SK-MEL-5 (cell line): ENCODE measurements around the gene RPS19BP1. TPM values are rescaled to one million over a fixed set of nuclear protein-coding genes. Genes with fewer than 3 reads are reported as not detected.

Experiments used
- DNase-seq: peaks from one replicate; pipeline ENCODE4 v3.0.0-alpha.2; 2016; ENCODE audit warnings: low read depth, low spot score
- in situ Hi-C: cut with HindIII; loops from 2 replicates; pipeline ENCODE4 v1.10.0; 2016; ENCODE audit warnings: low sequenced_read_pairs, high pct_unique_total_duplicates, low pct_unique_long_range_greater_than_20kb
- polyA plus RNA-seq, 2 experiments: library from polyadenylated mRNA; depleted of rRNA; stranded (reverse); fragments of >200 nt; gene quantifications; 2 replicates each; pipeline ENCODE4 v1.2.3, GENCODE V29; 2015
- total RNA-seq: library from RNA; depleted of rRNA; stranded (reverse); fragments of >200 nt; shearing (Covaris generic); gene quantifications from 2 replicates; pipeline ENCODE4 v1.2.3, GENCODE V29; 2014; rRNA removed

The RPS19BP1 gene
- 173 and 176 TPM in 2 replicates for total RNA-seq
- 196 and 243 TPM in 2 replicates for polyA plus RNA-seq (2015; cell fraction: cytosol; rRNA removed)
- polyA plus RNA-seq (2015; cell fraction: nucleus; rRNA removed) = 90.0 and 127 TPM in 2 replicates

DNA sequence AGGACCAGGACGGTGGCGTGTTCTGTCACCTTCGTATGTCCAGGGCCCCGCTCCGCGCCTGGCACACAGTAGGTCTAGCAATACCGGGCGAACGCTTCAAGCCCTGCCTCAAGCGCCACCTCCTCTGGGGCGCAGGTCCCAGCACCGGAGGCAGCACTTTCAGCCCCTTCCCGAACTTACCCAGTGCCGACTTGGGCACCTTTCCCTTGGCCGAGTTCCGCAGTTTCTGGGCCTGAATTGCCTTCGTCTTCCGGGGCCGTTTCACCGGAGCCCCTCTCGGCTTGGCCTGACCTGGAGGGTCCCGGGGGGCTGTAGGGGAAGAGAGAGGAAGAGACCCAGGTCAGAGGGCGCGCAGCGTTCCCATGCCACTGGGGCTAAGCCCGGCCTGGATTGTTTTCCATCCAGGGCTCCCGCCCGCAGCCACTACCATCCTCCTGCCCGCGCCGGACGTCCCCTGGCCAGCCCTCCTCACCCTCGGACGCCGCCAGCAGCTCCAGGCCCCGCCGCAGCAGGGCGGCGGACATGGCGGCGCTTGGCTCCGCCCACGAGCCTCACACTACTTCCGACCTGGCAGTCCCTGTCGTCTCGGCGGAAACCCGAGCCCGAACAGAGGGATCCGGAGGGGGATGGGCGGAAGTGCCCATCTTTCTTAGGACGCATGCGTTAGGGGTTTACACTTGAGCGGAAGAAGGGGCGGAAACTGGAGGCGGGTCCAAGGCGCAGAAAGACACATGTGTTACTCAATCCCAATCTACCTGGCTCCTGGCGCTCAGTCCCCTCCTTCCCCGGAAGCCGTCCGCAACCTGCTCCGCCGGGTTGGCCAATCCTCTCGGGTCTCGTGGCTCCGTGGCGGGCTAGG, at the start of gene RPS19BP1:
TSS of gene RPS19BP1 (minus strand) at position 534 of the 859 bp plus-strand sequence. CDS start at position 524, 10 bp downstream.
- DNase-seq = peak; percentile 100
- in situ Hi-C loops = no loop called here

DNA sequence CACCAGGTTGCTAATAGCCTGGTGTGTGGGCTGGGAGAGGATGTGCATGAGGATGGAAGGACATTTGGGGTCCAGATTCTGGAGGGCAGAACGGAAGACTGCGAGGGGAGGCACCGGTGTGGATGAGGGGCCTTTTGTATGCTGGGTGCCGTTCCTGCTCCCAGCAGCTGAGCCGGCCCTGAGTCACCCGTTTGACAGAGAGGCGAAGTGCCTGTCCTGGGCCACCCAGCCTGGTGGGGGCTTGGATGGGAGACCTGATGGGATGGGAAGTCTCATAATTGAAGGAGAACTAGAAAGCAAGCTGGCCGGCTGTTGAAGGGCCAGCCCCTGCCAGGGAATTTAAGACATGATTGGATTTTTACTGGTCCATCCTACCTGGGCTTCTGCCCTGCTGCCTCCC, 48.8 kb upstream of the RPS19BP1 start:
- in situ Hi-C loops = no loop called here

DNA sequence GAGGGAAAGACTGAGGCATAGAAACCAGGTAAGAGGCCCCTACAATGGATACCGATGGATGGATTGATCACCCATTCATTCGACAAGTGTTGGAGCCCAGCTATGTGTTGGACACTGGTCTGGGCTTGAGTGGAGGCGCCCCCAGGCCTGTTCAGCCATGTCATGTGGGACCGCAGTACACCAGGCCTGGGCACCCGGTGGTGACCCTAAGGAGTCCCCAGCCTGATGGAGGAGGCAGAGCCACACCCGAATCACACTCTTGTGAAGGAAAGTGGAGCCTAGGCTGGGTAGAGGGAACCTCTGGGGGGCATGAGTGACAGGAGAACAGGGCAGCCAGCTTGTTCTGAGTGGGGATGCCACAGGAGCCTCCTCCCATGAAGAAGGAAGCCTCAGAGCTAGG, 48.2 kb upstream of the RPS19BP1 start:
- in situ Hi-C loops = no loop called here
- DNase-seq = no peak

More for the DNA sequence above, 48.8 kb upstream of the RPS19BP1 start:
- DNase-seq = no peak

- no peak for DNase-seq
- in situ Hi-C loops = no loop called here
Measured at GRCh38 chr22:39580006-39580441, 47.5 kb upstream of the RPS19BP1 start.

DNA sequence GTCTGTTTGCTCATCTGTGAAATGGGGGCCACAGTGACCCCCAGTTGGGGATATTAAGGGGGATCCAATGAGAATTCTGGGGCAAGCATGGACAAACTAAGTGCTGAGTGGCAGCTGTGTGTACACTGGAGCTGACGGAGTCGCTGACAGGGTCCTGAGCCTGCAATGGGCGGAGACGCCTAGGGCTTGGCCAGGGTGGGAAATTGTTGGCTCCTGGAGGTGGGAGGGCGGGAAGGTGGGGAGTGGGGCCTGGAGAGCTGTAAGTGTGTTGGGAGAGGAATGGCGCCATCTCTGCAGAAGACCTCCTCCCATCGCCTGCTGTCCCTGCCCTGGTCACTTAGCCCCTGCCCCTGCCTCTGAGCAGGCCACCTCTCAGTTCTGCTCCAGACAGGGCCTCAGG, 45.4 kb upstream of the RPS19BP1 start:
- DNase-seq = no peak
- in situ Hi-C loops = no loop called here

DNA sequence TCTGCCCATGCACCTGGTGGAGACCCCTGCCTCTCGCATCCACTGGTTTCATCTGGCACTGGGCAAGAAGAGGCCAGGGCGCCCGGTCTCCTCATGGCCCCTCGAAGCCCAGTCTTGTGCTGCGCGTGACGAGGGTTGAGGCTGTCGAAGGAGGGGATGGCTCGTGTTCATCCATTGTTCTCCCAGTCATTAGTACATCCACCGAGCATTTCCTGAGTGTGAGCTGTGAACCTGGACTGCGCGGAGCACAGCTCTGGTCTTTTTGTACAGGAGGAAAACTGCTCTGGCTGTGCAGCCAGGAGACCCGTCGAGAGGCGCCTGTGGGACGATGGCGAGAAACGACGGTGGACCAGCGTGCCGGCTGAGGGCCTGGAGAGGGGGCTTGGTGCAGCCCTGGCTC, 44.8 kb upstream of the RPS19BP1 start:
- in situ Hi-C loops = no loop called here
- no peak for DNase-seq

- DNase-seq = no peak
- in situ Hi-C loops = no loop called here
Measured at GRCh38 chr22:39576027-39576426, 43.5 kb upstream of the RPS19BP1 start.

DNA sequence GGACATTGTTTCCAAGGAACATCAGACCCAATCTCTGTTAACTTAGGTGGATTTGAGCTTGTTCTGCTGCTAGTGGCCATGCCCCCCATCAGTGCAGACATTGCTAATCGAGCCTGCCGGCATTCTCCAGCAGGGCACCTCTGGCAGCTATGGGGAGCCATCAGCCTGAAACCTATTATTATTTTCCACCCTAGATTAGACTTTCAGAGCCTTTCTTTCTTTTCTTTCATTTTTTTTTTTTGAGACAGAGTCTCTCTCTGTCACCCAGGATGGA, 42.9 kb upstream of the RPS19BP1 start:
- in situ Hi-C loops = no loop called here
- no peak for DNase-seq

DNA sequence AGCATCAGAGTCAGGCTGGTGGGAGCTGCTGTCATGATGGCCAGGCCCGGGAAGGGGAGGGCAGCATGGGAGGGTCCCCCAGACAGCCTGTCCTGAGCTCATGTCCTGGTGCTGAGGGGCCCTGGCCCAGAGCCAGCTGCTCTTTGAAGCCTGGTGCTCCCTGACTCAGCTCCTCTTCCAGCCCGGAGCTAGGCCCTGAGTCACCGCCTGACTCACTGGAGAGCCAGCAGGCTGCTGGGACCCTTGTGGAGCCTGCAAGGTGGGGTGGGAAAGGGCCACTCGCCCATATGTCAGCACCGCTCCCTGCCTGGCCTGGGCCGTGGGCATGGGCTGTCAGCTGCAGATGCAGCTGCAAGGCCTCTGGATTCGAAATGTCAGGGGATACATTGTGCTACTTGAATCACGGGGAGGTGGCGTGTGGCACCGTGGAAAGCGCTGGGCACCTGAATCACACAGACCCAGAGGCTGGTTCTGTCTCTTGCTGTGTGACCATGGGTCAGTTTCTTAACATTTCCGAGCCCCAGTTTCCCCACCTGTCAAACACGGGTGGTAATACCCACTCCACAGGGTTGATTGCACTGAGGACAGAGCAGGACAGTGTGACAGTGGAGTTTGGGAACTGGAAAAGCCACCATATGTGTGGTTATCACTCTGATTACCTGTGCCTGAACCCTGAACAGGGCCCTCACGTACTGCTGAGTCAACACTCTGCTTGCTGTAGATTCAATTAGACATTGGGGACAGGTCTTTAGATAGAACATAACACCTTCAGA, 42.4 kb upstream of the RPS19BP1 start:
- in situ Hi-C loops = loop anchor here (25.0 kb wide), 1 partner anchor 437 kb away; no protein-coding TSS in a partner anchor
- DNase-seq = no peak

DNA sequence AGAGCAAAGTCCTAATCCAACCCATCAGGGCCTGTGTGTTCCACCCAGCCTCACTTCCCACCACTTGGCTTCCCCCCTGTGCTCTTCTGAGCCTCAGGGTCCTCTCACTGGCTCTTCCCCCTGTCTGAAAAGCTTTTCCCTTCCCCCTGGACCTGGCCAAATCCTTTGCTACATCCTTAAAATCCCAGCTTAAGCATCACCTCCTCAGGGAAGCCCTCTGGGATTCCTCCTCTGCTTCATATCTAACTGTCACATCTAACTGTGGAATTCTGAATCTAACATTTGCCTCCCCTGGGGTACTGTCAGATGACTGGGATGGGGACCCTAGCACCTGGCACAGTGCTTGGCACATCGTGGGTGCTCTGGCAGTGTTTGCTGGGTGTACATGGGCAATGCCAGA, 39.0 kb upstream of the RPS19BP1 start:
- in situ Hi-C loops = loop anchor here (25.0 kb wide), 1 partner anchor 441 kb away; no protein-coding TSS in a partner anchor
- no peak for DNase-seq

- in situ Hi-C loops = loop anchor here (25.0 kb wide), 1 partner anchor 442 kb away; no protein-coding TSS in a partner anchor
- DNase-seq = no peak
Measured at GRCh38 chr22:39570665-39571064, 38.1 kb upstream of the RPS19BP1 start, which contains the start of gene CACNA1I. TSS of gene CACNA1I (plus strand) at chr22:39570753. CDS start at chr22:39570753, 0 bp downstream.

DNA sequence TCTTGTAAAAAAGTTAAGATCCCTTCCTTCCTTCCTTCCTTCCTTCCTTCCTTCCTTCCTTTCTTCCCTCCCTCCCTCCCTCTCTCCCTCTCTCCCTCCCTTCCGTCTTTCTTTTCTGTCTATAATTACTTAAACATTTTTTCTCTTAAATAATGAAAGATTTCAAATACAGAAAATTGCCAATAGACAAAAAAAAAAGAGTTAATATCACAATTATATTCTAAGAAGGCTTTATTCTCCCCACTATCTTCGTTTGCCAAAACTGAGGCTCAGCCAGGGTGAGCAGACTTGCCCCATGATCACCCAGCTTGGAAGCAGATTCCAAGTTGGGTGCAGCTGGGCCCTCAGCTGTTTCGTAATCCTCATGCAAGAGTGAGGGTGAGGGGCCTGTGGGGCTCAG, 37.7 kb upstream of the RPS19BP1 start:
- in situ Hi-C loops = loop anchor here (25.0 kb wide), 1 partner anchor 442 kb away; no protein-coding TSS in a partner anchor
- no peak for DNase-seq

- DNase-seq = no peak
- in situ Hi-C loops = loop anchor here (25.0 kb wide), 1 partner anchor 443 kb away; no protein-coding TSS in a partner anchor
Measured at GRCh38 chr22:39569066-39569465, 36.5 kb upstream of the RPS19BP1 start.

GRCh38 chr22:39568278-39568981, 35.9 kb upstream of the RPS19BP1 start:
- DNase-seq = no peak
- in situ Hi-C loops = loop anchor here (25.0 kb wide), 1 partner anchor 444 kb away; no protein-coding TSS in a partner anchor

GRCh38 chr22:39567135-39567946, 34.8 kb upstream of the RPS19BP1 start:
- no peak for DNase-seq
- in situ Hi-C loops = loop anchor here (25.0 kb wide), 1 partner anchor 445 kb away; no protein-coding TSS in a partner anchor

- DNase-seq = no peak
- in situ Hi-C loops = loop anchor here (25.0 kb wide), 1 partner anchor 447 kb away; no protein-coding TSS in a partner anchor
Measured at GRCh38 chr22:39565414-39565944, 32.9 kb upstream of the RPS19BP1 start.
